KG1 (cell line): ENCODE data around the gene PLA2G2C.
A peak's percentile ranks its signal among the peaks of the same experiment; 100 is the strongest.

Source experiments
- DNase-seq: peaks from one replicate; lab custom pipeline; 2025; lab: John Stamatoyannopoulos, UW

Gene PLA2G2C

GRCh38 chr1:20152599-20152930, 33.8 kb downstream of the PLA2G2C start:
- no peak for DNase-seq

- peak; percentile 53 for DNase-seq
Measured at GRCh38 chr1:20151906-20152598, 34.3 kb downstream of the PLA2G2C start.

DNA sequence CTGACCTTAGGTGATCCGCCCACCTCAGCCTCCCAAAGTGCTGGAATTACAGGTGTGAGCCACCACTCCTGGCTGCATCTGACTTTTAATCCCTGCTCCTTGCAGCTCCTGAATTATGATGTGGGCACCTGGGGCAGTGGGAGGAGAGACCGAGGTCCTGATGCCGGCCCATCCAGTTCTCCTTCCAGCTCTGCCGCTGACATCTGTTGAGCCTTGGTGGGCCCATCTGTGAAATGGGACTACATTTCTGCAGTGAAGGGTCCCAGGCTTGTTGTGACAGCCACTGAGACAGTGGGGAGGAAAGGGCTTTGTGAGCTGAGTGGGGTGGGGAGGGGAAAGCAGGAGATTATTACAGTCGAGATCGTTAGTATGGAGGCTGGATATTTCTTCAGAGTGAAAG, 35.3 kb downstream of the PLA2G2C start:
- DNase-seq, result no peak

DNA sequence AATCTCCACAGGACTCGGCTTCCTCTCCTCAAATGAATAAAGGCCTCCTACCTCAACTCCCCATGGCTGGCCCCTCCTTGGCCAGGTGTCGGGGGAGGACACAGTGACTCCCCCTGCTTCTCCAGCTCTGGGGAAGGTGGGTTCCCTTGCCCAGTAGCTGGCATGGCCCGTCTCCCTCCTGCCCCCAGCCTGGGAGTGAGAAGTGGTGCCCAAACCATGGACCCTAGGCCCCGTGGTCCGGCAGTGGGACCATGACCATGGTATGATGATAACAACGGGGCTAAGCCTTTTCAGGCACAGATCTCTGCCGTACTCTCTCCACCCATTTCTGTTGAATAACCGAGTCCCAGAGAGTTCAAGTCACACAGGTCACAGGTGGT, 36.0 kb downstream of the PLA2G2C start:
- DNase-seq, result no peak

GRCh38 chr1:20149601-20150325, 36.6 kb downstream of the PLA2G2C start:
- DNase-seq, result no peak

- DNase-seq, result no peak
Measured at GRCh38 chr1:20148571-20149500, 37.5 kb downstream of the PLA2G2C start.

GRCh38 chr1:20147846-20148570, 38.3 kb downstream of the PLA2G2C start:
- no peak for DNase-seq

GRCh38 chr1:20143734-20144565, 42.4 kb downstream of the PLA2G2C start:
- no peak for DNase-seq

DNA sequence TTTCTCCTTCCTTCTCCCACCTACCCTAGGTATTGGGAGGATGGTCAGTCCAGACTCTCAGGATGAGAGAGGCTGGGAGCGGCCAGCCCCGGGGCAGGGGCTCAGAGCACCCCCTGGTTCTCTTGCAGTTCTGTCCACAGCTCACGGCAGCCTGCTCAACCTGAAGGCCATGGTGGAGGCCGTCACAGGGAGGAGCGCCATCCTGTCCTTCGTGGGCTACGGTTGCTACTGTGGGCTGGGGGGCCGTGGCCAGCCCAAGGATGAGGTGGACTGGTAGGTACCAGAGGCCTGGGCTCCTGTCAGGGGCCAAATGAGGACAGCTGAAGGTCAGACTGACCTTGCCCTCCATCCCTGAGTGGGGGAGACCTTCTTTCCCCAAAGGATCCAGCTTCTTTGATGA, 43.0 kb downstream of the PLA2G2C start:
- DNase-seq, result no peak

DNA sequence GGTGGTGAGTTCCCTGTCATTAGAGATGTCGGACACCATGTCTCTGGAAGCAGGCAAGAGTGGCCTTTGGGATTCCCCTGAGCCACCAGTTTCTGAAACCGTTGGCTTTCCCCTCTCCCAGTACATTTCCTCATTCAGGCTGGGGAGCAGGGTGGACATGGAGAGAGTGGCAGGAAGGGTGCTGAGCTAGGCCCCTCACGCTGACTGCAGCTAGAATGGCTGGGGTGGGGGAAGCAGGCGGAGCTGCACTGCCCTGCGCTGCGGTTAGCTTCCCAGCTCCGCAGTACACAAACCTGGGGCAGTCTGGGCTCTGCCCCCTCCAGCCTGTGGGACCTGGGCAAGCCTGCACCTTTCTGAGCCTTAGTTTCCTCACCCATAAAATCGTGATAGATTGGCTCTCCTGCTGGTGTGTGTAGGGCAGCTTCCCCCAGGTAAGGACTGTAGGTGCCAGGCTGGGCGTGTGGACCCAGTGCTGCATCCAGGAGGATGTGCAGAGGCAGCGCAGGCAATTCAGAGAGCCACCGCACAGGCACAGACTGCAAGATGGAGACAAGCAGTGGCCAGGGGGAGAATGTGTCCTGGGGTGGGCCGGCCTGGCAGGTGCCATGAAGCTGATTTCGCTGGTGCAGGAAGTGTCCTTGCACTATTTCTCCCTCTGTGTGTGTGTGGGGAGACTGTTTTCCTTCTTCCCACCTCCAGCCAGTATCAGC, 44.2 kb downstream of the PLA2G2C start:
- DNase-seq, result no peak

GRCh38 chr1:20141466-20141865, 44.9 kb downstream of the PLA2G2C start:
- DNase-seq, result no peak

DNA sequence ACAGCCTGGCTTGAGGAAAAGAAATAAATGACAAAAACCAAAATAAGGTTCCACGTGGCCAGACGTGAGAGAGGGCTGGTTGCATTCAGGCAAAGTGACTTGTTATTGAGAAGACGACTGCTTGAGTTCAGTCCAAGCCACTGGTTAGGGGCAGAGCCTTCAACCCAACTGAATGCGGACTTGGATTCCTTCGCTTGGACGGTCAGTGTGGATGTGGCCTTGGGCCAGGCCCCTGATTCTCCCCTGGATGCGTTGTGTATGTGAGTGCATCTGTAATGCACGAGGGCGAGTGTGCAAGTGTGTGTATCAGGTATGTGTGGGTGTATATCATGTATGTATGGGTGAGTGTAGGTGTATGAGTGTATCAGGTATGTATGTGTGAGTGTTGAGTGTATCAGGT, 45.3 kb downstream of the PLA2G2C start:
- DNase-seq, result no peak

DNA sequence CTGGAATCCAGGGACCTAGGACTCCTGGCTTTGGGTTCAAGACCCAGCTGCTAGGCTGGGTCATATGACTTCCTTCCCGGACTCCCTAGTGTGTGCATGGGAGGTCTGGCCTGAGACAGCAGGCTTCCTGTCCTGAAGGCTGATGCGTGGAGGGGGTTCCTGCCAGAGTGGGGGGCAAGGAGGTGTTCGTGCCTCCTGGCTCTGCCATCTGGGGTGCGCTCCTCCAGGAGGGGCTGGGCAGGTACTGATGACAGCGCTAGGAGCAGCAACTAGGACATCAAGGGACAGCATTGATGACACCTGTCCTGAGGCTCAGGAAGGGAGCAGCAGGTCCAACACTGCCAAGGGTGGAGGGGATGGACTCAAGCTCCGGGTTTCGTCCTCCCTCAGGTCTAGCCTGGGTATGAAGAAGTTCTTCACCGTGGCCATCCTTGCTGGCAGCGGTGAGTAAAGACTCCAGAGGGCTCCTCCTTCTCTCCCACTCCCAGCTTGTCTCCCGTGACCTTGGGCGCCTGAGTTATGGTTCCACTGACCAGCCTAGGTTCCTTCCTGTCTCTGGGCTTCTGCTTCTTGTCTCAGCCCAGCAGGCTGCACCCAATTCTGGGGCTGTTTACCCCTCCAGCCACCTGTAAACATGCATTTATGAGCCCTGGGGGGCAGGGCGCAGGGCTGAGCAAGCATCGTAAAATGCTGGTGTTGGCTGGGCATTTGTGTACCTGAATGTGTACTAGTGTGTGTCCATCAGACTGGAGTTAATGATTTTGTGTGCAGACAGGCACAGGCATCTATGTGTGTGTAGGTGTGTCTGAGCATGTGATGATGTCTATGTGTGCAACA, 46.3 kb downstream of the PLA2G2C start:
- DNase-seq, result no peak

DNA sequence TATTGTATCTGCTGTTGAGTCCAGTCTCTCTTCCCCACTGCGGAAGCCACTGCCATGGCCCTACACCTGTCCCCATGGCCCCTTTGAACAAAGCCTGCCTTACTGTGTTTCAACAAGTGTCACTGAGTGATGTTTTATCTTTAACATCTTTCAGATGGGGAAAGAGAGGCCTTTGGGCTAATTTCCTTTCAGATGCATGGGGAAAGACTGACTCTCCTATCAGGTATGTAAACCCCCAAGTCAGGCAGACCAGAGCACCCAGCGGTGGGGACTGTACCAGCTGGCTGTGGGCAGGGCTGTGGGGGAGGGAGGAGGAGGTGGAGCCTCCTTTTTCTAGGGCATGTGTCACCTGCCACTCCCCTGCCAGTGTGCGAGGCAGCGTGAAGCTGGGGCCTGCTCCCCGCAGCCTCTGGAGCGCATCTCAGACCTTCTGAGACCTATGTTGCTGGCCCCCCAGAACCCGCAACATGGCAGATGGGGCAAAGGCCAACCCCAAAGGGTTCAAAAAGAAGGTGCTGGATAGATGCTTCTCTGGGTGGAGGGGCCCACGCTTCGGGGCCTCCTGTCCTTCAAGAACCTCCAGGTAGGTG, 47.3 kb downstream of the PLA2G2C start, which contains the start of gene PLA2G2F:
Gene PLA2G2F, plus strand, starts transcription at position 363 of the 590 bp plus-strand sequence. Its CDS starts 105 bp downstream, at position 468.
- no peak for DNase-seq

- DNase-seq, result no peak
Measured at GRCh38 chr1:20138346-20138745, 48.0 kb downstream of the PLA2G2C start.

- DNase-seq, result no peak
Measured at GRCh38 chr1:20137604-20138003, 48.7 kb downstream of the PLA2G2C start.

DNA sequence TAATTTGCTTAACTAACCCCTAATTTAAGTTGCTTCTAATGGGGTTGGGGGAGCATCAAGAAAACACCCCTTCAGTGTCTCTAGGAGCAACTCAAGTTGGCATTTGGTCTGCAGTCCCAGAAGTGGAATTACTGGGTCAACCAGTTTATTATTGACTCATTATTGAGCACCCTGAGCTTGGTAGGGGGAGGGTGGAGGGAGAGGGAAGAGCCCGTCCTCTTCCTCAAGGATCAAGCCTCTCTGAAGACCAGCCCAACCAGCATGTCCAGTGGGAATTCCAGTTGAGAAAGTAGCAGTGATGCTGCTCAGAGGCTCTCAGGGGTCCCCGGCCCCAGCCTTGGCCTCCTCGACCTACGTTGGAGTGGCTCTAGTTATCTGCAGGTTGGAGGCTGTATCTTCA, 49.3 kb downstream of the PLA2G2C start:
- no peak for DNase-seq

DNA sequence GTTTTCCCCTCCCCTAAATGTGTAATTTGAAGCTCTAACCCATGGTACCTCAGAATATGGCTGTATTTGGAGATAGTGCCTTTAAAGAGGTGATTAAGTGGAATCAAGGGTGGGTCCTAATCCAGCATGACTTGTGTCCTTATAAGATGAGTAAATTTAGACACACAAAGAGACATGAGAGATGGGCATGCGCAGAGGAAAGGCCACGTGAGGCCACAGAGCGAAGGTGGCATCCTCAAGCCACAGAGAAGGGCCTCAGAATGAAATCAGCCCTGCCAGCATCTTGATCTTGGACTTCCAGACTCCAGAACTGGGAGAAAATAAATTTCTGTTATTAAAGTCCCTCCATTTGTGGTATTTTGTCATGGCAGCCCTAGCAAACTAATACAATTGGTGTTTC, 50.1 kb downstream of the PLA2G2C start:
- no peak for DNase-seq

DNA sequence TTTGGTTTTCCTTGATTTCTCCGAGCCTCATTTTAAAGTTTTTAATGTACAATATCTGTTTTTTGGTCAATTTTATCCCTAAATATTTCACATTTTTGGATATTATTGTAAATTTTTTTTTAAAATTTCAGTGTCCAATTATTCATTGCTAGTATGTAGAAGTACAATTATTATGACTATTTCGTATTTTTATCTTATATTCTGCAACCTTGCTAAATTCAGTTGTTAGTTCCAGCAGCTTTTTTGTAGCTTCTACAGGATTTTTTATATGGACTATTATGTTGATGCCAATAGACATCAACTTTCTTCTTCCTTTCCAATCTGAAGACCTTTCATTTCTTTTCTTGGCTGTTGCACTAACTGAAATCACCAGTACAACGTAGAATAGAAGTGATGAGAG, 51.3 kb downstream of the PLA2G2C start:
- DNase-seq, result no peak
